Fibroblast of villous mesenchyme (primary cell): ENCODE results near the gene CALHM4. TPM values are rescaled to one million over a fixed set of nuclear protein-coding genes. Genes with fewer than 3 reads are reported as not detected.

ENCODE experiments used
- DNase-seq: peaks from one replicate; pipeline ENCODE4 v3.0.0-alpha.2; 2010; ENCODE audit warnings: low read depth
- H3K4me3 ChIP-seq: 2 replicates; pipeline ENCODE4 v1.5.1; 2011; ENCODE audit warnings: low read depth, mild to moderate bottlenecking, low read length
- total RNA-seq: library from RNA; depleted of rRNA; stranded (reverse); fragments of >200 nt; gene quantifications from 2 replicates; pipeline ENCODE4 v1.2.3, GENCODE V29; 2012
- TF ChIP-seq, protein P1 (sequence below): IDR thresholded peaks from 2 replicates; pipeline ENCODE4 v1.5.1; 2012; ENCODE audit warnings: low read depth, mild to moderate bottlenecking, low read length; ENCODE audit not compliant: insufficient read depth

Gene CALHM4
- total RNA-seq, 1 donor = not detected

- TF ChIP-seq, protein P1, sequence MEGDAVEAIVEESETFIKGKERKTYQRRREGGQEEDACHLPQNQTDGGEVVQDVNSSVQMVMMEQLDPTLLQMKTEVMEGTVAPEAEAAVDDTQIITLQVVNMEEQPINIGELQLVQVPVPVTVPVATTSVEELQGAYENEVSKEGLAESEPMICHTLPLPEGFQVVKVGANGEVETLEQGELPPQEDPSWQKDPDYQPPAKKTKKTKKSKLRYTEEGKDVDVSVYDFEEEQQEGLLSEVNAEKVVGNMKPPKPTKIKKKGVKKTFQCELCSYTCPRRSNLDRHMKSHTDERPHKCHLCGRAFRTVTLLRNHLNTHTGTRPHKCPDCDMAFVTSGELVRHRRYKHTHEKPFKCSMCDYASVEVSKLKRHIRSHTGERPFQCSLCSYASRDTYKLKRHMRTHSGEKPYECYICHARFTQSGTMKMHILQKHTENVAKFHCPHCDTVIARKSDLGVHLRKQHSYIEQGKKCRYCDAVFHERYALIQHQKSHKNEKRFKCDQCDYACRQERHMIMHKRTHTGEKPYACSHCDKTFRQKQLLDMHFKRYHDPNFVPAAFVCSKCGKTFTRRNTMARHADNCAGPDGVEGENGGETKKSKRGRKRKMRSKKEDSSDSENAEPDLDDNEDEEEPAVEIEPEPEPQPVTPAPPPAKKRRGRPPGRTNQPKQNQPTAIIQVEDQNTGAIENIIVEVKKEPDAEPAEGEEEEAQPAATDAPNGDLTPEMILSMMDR = no peak
- H3K4me3 ChIP-seq = peak overlapping the region; percentile 94
- no peak for DNase-seq
Measured at GRCh38 chr6:116571683-116572000, 18.1 kb downstream of the CALHM4 start.

- H3K4me3 ChIP-seq = peak overlapping the region; percentile 94
- DNase-seq = peak; percentile 67
- TF ChIP-seq, protein P1 = no peak
Measured at GRCh38 chr6:116572162-116572561, 18.6 kb downstream of the CALHM4 start.

DNA sequence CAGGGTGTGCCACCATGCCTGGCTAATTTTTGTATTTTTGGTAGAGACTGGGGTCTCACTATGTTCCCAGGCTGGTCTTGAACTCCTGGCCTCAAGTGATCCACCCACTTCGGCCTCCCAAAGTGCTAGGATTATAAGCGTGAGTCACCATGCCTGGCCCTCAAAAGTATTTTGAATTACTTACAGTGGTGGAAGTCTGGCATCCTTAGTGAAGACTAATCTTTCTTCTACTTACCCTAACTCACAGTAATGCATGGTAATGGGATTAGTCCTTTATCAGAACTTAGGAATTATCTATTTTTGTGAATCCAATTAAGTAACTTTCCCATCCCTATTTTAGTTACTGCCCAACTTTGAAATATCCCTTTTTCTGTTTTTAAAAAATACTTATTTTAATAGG lies 21.7 kb downstream of the CALHM4 start:
- DNase-seq = no peak
- no peak overlapping the region for H3K4me3 ChIP-seq
- TF ChIP-seq, protein P1 = no peak

DNA sequence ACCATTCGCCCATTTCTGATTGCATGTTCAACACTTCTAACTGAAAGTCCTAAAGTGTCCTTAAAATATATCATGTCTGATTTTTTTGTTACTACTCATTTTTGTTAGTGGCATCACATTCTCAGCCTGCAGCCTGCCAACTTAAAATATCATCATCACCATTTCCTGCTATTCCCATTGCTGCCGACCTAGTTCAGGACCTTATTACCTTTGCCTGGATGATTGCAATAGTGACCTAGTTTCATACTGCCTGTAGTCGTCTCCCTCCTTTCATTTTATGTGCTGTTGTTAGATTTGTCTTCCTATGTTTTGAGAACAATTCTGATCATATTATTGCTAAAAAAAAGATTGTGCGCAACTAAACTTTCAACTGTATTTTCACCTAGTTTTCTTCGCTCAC lies 23.9 kb downstream of the CALHM4 start:
- TF ChIP-seq, protein P1 = no peak
- DNase-seq = no peak
- H3K4me3 ChIP-seq = no peak overlapping the region

DNA sequence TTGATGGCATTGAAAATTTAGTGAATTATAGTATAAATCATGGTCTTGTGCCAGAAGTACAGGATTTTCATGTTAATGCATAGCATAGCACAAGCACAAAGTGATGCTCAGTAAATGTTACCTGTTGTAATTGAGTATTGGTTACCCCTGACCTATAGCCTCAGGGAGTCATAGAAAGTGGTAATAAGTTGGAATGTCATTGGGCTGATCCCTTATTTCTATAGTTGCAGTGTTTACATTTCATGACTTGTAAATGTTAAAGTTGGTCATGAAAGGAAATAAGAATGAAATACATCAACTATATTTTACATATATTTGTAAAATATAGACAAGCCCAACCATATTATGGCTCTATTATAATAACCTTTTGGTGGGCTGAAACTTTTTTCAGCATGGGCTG lies 24.8 kb downstream of the CALHM4 start:
- no peak for DNase-seq
- TF ChIP-seq, protein P1 = no peak
- no peak overlapping the region for H3K4me3 ChIP-seq

DNA sequence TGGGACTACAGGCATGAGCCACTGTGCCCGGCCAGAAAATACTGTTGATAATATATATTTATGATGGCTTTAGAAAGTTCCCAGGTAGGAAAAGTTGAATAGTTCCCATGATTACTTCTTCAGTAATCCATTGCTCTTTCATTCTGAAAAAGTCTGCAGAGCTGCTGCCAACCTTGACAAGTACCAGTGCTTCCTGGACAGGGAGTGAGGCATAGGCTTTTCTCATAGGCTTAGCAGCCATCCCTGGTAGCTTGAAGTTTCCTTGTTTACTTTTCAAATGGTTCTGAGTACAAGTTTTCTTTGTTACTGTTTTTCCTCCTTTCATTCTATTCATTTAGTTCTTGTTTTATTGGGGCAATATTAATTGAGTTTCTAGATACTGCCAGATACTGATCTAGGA lies 25.6 kb downstream of the CALHM4 start:
- TF ChIP-seq, protein P1 = no peak
- peak; percentile 67 for DNase-seq
- no peak overlapping the region for H3K4me3 ChIP-seq

GRCh38 chr6:116580198-116580597 lies 26.6 kb downstream of the CALHM4 start:
- H3K4me3 ChIP-seq = no peak overlapping the region
- TF ChIP-seq, protein P1 = no peak
- DNase-seq = peak; percentile 82
